ENCODE results near the gene DCUN1D2. TPM values are rescaled to one million over a fixed set of nuclear protein-coding genes. Genes with fewer than 3 reads are reported as not detected.

The DCUN1D2 gene
- total RNA-seq, 1 donor from 2014 or later = 23.8 TPM

DNA sequence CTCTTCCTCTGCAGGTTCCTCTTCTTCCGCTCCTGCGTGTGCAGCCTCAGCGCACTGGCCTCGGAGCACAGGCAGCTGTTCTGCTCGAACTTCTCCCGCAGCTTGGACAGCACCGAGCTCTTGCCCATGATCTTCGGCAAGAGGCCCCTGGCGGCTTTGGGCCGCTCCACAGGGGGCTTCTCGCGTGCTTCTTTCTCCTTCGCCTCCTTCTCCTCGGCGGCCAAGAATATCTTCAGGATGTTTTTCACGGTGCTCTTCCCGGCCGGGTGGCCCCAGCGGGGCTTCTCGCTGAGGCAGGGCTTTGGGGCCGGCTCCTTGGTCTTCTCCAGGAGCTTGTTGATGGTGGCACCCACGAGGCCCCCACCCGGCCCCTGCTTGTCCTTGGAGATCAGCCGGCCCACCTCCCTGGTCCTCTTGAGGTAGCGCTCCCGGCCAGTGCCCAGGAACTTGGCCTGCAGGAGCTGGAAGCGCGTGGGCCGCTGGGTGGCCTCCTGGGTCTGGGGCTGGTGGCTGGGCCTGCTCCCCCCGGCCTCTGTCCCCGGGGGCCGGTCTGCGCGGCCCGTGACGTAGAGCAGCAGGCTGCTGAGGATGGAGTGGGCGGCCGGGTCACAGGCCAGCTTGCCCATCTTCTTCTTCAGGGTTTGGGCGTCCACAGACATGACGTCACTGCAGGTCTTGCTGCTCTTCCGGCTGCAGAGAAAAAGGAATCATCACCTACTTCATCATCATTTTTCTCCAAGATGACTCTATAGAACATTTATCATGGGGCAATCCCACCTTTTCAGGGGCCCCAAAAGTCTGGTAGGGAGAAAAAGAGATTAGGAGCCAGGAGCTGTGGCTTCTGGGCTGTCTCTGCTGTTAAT, 82.7 kb downstream of the DCUN1D2 start:
- Histone ChIP-seq H3K36me3 (no peaks in the 10 kb centered on the region), H3K4me2 (no peak overlapping the region), H3F3A (ENCODE audit: low read depth) (no peaks in the 10 kb centered on the region), H3K27ac (no peak overlapping the region), H3K4me1 (no peaks in the 10 kb centered on the region), H2AFZ (replicated peaks) (no peak overlapping the region), H3K4me3 (no peak overlapping the region), H3K9ac (no peak overlapping the region), H3K27me3 (no peaks in the 10 kb centered on the region), H4K20me1 (ENCODE audit: low read depth) (no peaks in the 10 kb centered on the region), H3K9me3 (ENCODE audit: low read depth) (no peaks in the 10 kb centered on the region), H3K79me2 (ENCODE audit: low read depth) (no peaks in the 10 kb centered on the region)
- TF ChIP-seq EZH2phosphoT487 (IDR thresholded peaks at IDR 0.05) (no peak), EZH2 (IDR thresholded peaks at IDR 0.05) (no peak)
- TF ChIP-seq, protein P1, sequence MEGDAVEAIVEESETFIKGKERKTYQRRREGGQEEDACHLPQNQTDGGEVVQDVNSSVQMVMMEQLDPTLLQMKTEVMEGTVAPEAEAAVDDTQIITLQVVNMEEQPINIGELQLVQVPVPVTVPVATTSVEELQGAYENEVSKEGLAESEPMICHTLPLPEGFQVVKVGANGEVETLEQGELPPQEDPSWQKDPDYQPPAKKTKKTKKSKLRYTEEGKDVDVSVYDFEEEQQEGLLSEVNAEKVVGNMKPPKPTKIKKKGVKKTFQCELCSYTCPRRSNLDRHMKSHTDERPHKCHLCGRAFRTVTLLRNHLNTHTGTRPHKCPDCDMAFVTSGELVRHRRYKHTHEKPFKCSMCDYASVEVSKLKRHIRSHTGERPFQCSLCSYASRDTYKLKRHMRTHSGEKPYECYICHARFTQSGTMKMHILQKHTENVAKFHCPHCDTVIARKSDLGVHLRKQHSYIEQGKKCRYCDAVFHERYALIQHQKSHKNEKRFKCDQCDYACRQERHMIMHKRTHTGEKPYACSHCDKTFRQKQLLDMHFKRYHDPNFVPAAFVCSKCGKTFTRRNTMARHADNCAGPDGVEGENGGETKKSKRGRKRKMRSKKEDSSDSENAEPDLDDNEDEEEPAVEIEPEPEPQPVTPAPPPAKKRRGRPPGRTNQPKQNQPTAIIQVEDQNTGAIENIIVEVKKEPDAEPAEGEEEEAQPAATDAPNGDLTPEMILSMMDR (IDR thresholded peaks at IDR 0.05) = no peak
- Mint-ChIP-seq H3K4me1 (peaks cover 26% of the 10 kb centered on the region), H3K4me3 (no peak overlapping the region), H3K9me3 (peaks cover 11% of the 10 kb centered on the region), H3K27me3 (ENCODE audit: insufficient read depth, low read depth) (peaks cover 10% of the 10 kb centered on the region), H3K36me3 (no peaks in the 10 kb centered on the region), H3K27ac (peak overlapping the region; percentile 37)
- DNase-seq (ENCODE audit: low spot score) = peak; percentile 1

DNA sequence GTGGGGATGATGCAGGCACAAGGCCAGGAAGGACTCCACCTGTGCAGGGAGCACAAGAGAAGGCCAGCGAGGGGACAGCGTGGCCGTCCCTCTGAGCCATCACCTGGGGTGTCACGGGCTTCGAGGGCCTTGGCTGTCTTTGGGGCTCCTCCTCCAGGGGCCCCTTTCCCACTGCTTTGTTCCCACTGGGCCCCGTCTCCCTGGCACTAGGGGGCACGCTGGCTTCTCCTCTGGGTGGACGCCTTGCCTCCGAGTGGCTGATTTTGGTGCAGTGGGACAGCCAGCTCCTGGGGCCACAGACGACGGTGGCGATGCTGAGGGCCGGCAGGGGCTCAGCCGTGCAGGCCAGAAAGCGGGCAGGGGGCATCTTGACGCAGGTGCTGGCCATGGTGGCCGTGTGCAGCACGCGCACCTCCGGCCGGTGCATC, 83.4 kb downstream of the DCUN1D2 start:
- no peak overlapping the region for H3K27ac Mint-ChIP-seq
- Histone ChIP-seq H4K20me1 (ENCODE audit: low read depth) (no peaks in the 10 kb centered on the region), H3K79me2 (ENCODE audit: low read depth) (no peaks in the 10 kb centered on the region), H3K4me3 (no peak overlapping the region), H3F3A (ENCODE audit: low read depth) (no peaks in the 10 kb centered on the region), H3K4me1 (no peaks in the 10 kb centered on the region), H3K4me2 (no peak overlapping the region), H3K9ac (no peak overlapping the region), H3K9me3 (ENCODE audit: low read depth) (no peaks in the 10 kb centered on the region), H2AFZ (replicated peaks) (no peak overlapping the region), H3K36me3 (no peaks in the 10 kb centered on the region), H3K27me3 (no peaks in the 10 kb centered on the region), H3K27ac (no peak overlapping the region)
- H3K36me3 Mint-ChIP-seq = no peaks in the 10 kb centered on the region
- H3K27me3 Mint-ChIP-seq (ENCODE audit: insufficient read depth, low read depth) = peaks cover 11% of the 10 kb centered on the region
- no peak for DNase-seq (ENCODE audit: low spot score)
- peaks cover 26% of the 10 kb centered on the region for H3K4me1 Mint-ChIP-seq
- peaks cover 11% of the 10 kb centered on the region for H3K9me3 Mint-ChIP-seq
- TF ChIP-seq EZH2phosphoT487 (IDR thresholded peaks at IDR 0.05) (no peak), EZH2 (IDR thresholded peaks at IDR 0.05) (no peak)
- TF ChIP-seq, protein P1 (IDR thresholded peaks at IDR 0.05) = no peak
- no peak overlapping the region for H3K4me3 Mint-ChIP-seq

DNA sequence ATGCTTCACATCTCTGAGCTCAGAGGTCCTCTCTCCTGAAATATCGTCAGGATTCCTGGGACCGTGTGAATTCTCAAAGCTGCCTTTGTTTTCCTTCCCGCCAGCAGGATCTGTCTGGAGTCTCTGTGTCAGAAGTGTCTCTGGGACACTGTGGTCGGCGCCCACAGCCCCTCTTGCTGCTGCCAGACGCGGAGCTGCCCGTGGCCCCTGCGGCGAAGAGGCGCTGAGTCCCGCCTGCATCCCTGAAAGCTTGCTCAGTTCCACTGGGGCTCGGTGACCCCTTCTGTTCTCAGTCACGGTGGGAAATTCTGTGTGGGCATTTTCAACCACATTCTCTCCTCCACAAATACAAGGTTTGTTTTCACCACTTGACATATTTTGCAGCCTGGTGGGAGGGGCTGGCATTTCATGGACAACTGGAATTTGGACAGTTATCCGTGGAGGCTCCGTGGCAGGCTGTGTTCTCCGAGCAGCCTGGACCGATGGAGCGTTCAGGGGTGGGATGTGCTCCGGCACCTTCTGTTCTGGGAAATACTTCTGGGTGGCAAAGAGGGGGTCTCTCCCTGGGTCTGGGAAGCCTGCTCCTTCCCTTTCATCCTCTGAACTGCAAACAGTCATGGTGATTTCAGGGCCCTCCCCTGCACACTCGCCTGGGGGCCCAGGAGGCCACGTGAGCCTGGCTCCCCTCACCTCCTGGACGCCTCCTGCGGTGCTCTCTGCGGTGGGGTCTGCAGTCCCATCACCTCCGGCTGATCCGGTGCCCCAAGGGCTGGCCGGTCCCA, 84.0 kb downstream of the DCUN1D2 start:
- DNase-seq (ENCODE audit: low spot score) = no peak
- H3K4me1 ChIP-seq = no peaks in the 10 kb centered on the region
- peaks cover 10% of the 10 kb centered on the region for H3K27me3 Mint-ChIP-seq (ENCODE audit: insufficient read depth, low read depth)
- TF ChIP-seq EZH2phosphoT487 (IDR thresholded peaks at IDR 0.05) = no peak
- TF ChIP-seq EZH2 (IDR thresholded peaks at IDR 0.05) = no peak
- TF ChIP-seq, protein P1 (IDR thresholded peaks at IDR 0.05) = no peak
- H3K9me3 Mint-ChIP-seq = peaks cover 8% of the 10 kb centered on the region
- no peaks in the 10 kb centered on the region for H3F3A ChIP-seq (ENCODE audit: low read depth)
- no peak overlapping the region for H3K27ac ChIP-seq
- H3K4me1 Mint-ChIP-seq = peaks cover 26% of the 10 kb centered on the region
- no peak overlapping the region for H3K4me3 ChIP-seq
- no peaks in the 10 kb centered on the region for H3K27me3 ChIP-seq
- no peak overlapping the region for H3K4me3 Mint-ChIP-seq
- H2AFZ ChIP-seq (replicated peaks) = no peak overlapping the region
- H4K20me1 ChIP-seq (ENCODE audit: low read depth) = no peaks in the 10 kb centered on the region
- H3K9me3 ChIP-seq (ENCODE audit: low read depth) = no peaks in the 10 kb centered on the region
- no peaks in the 10 kb centered on the region for H3K36me3 Mint-ChIP-seq
- no peaks in the 10 kb centered on the region for H3K36me3 ChIP-seq
- H3K79me2 ChIP-seq (ENCODE audit: low read depth) = no peaks in the 10 kb centered on the region
- H3K4me2 ChIP-seq = no peak overlapping the region
- H3K27ac Mint-ChIP-seq = no peak overlapping the region
- no peak overlapping the region for H3K9ac ChIP-seq

Small RNA genes lying within 50 kb of the gene (small RNA-seq; reads per million reads assigned to genes)
- not detected for gene RNU1-16P

Other genes starting within 250 kb of the DCUN1D2 start
- gene LAMP1, start 193.5 kb downstream of the DCUN1D2 start, total RNA-seq (ENCODE audit: low replicate concordance) = 49.7 and 64.6 TPM in 2 replicates
- gene GRTP1, start 126.6 kb downstream of the DCUN1D2 start, total RNA-seq (ENCODE audit: low replicate concordance) = 14.8 and 19.3 TPM in 2 replicates
- 0.22 and 0.43 TPM in 2 replicates for gene ADPRHL1, start 37.2 kb downstream of the DCUN1D2 start, total RNA-seq (ENCODE audit: low replicate concordance)
- 57.5 and 88.6 TPM in 2 replicates for gene TFDP1, start 94.0 kb upstream of the DCUN1D2 start, total RNA-seq (ENCODE audit: low replicate concordance)
- gene ATP4B, start 167.5 kb upstream of the DCUN1D2 start, total RNA-seq (ENCODE audit: low replicate concordance) = not detected in 2 replicates
- 0.40 TPM in 1 of 2 replicates, not detected in the other for gene GRK1, start 176.5 kb upstream of the DCUN1D2 start, total RNA-seq (ENCODE audit: low replicate concordance)